Neural cell (in vitro differentiated cells): Measurements from ENCODE around the gene RNF149. TPM values are rescaled to one million over a fixed set of nuclear protein-coding genes. Genes with fewer than 3 reads are reported as not detected.
"Not testable (repeated sequence)": the region's sequence is repeated elsewhere in the genome, so short reads cannot be mapped to it uniquely, and the experiment has no call there.

Experiments
- H2AFZ ChIP-seq: fragments of 200-600, 300-800 bp; sonication (generic), shearing (Covaris generic); 2 replicates; pipeline ENCODE4 v1.6.0; 2014; ENCODE audit warnings: low read depth, mild to moderate bottlenecking, antibody characterized with exemption, low read length, moderate library complexity
- H3F3A ChIP-seq: fragments of 200-600 bp; shearing (Covaris generic); 2 replicates; pipeline ENCODE4 v1.6.1; 2016; ENCODE audit warnings: mild to moderate bottlenecking, moderate library complexity, mixed read lengths, antibody characterized with exemption, low read length; ENCODE audit not compliant: insufficient read depth, poor library complexity, severe bottlenecking
- H3K27ac ChIP-seq: fragments of 200-600, 300-800 bp; sonication (generic), shearing (Covaris generic); 2 replicates; pipeline ENCODE4 v1.5.1; 2014; ENCODE audit warnings: mild to moderate bottlenecking, low read length, moderate library complexity
- H3K27me3 ChIP-seq: fragments of 300-800, 200-600 bp; sonication (generic), shearing (Covaris generic); 2 replicates; pipeline ENCODE4 v1.6.0; 2014; ENCODE audit warnings: mild to moderate bottlenecking, low read depth, low read length, moderate library complexity; ENCODE audit not compliant: insufficient read depth
- H3K36me3 ChIP-seq: fragments of 300-800, 200-600 bp; sonication (generic), shearing (Covaris generic); 2 replicates; pipeline ENCODE4 v1.5.1; 2014; ENCODE audit warnings: mild to moderate bottlenecking, antibody characterized with exemption, low read length, moderate library complexity; ENCODE audit not compliant: insufficient read depth
- H3K4me2 ChIP-seq: fragments of 300-800, 200-600 bp; sonication (generic), shearing (Covaris generic); 2 replicates; pipeline ENCODE4 v1.6.0; 2014; ENCODE audit warnings: mild to moderate bottlenecking, low read length
- H3K4me3 ChIP-seq: fragments of 300-800, 200-600 bp; sonication (generic), shearing (Covaris generic); 2 replicates; pipeline ENCODE4 v1.5.1; 2014; ENCODE audit warnings: mild to moderate bottlenecking, low read length, moderate library complexity
- H3K79me2 ChIP-seq: fragments of 200-600 bp; shearing (Covaris generic); replicated peaks from 2 replicates; pipeline ENCODE4 v1.6.0; 2014; ENCODE audit warnings: mild to moderate bottlenecking, low read length, moderate library complexity; ENCODE audit not compliant: insufficient read depth
- H3K9ac ChIP-seq: fragments of 300-800, 200-600 bp; sonication (generic), shearing (Covaris generic); 2 replicates; pipeline ENCODE4 v1.6.1; 2016; ENCODE audit warnings: mild to moderate bottlenecking, low read length, mixed read lengths
- H3K9me2 ChIP-seq: fragments of 200-600 bp; shearing (Covaris generic); 2 replicates; pipeline ENCODE4 v1.6.1; 2016; ENCODE audit warnings: mild to moderate bottlenecking, low read length, mixed read lengths; ENCODE audit not compliant: insufficient read depth
- H3K9me3 ChIP-seq: fragments of 200-600, 300-800 bp; sonication (generic), shearing (Covaris generic); 2 replicates; pipeline ENCODE4 v1.6.1; 2016; ENCODE audit warnings: mild to moderate bottlenecking, mixed run types, low read length, moderate library complexity, mixed read lengths
- H4K20me1 ChIP-seq: fragments of 200-600 bp; shearing (Covaris generic); 2 replicates; pipeline ENCODE4 v1.6.1; 2016; ENCODE audit warnings: mild to moderate bottlenecking, mixed run types; ENCODE audit not compliant: insufficient read depth
- CTCF ChIP-seq: fragments of 450-650 bp; IDR thresholded peaks from 2 replicates; pipeline ENCODE4 v1.5.1; 2014; ENCODE audit warnings: antibody characterized with exemption, mild to moderate bottlenecking, moderate library complexity; ENCODE audit not compliant: poor library complexity, severe bottlenecking
- EP300 ChIP-seq: fragments of 450-650 bp; conservative IDR thresholded peaks from 2 replicates; pipeline ENCODE4 v1.6.1; 2014; ENCODE audit warnings: antibody characterized with exemption, mild to moderate bottlenecking, moderate library complexity; ENCODE audit not compliant: poor library complexity, severe bottlenecking
- EZH2 ChIP-seq: fragments of 200-600, 300-800 bp; shearing (Covaris generic), sonication (generic); IDR thresholded peaks from 2 replicates; pipeline ENCODE4 v1.6.1; 2014; ENCODE audit warnings: antibody characterized with exemption, low read length, borderline replicate concordance, mild to moderate bottlenecking; ENCODE audit not compliant: insufficient read depth, poor library complexity, severe bottlenecking
- MXI1 ChIP-seq: fragments of 450-650 bp; conservative IDR thresholded peaks from 2 replicates; pipeline ENCODE4 v1.6.1; 2014; ENCODE audit warnings: antibody characterized with exemption, mild to moderate bottlenecking; ENCODE audit not compliant: poor library complexity, severe bottlenecking
- POLR2AphosphoS5 ChIP-seq: IDR thresholded peaks from 2 replicates; pipeline ENCODE4 v1.6.1; 2012
- RAD21 ChIP-seq: fragments of 450-650 bp; conservative IDR thresholded peaks from 2 replicates; pipeline ENCODE4 v1.6.1; 2014; ENCODE audit warnings: antibody characterized with exemption, mild to moderate bottlenecking, moderate library complexity
- SMC3 ChIP-seq: fragments of 450-650 bp; conservative IDR thresholded peaks from 2 replicates; pipeline ENCODE4 v1.6.1; 2014; ENCODE audit warnings: antibody characterized with exemption, mild to moderate bottlenecking, moderate library complexity; ENCODE audit not compliant: poor library complexity
- TAF1 ChIP-seq: IDR thresholded peaks from 2 replicates; pipeline ENCODE4 v1.6.1; 2012; ENCODE audit warnings: low read depth
- polyA plus RNA-seq: library from polyadenylated mRNA; depleted of rRNA; stranded (reverse); fragments of >200 nt; gene quantifications from 2 replicates; pipeline ENCODE4 v1.2.3, GENCODE V29; 2014
- TF ChIP-seq, protein P1 (sequence below): IDR thresholded peaks from 2 replicates; pipeline ENCODE4 v1.6.1; 2012; ENCODE audit warnings: borderline replicate concordance

Gene RNF149
- polyA plus RNA-seq, 1 donor from 2014 or later = 39.7 TPM

GRCh38 chr2:101248756-101249155, 59.7 kb downstream of the RNF149 start:
- not testable (repeated sequence) for H3K9me2 ChIP-seq, H3K27ac ChIP-seq, H2AFZ ChIP-seq, H3K79me2 ChIP-seq, H3K4me2 ChIP-seq, H3K9me3 ChIP-seq, H3K27me3 ChIP-seq, H3F3A ChIP-seq, H3K4me3 ChIP-seq, H3K36me3 ChIP-seq, H3K9ac ChIP-seq, H4K20me1 ChIP-seq

GRCh38 chr2:101245468-101245867, 63.0 kb downstream of the RNF149 start:
- not testable (repeated sequence) for H3K4me3 ChIP-seq, H4K20me1 ChIP-seq, H3K9ac ChIP-seq, H3K27ac ChIP-seq, H3K36me3 ChIP-seq, H3K4me2 ChIP-seq, H3F3A ChIP-seq, H3K9me3 ChIP-seq, H2AFZ ChIP-seq, H3K27me3 ChIP-seq, H3K79me2 ChIP-seq, H3K9me2 ChIP-seq

DNA sequence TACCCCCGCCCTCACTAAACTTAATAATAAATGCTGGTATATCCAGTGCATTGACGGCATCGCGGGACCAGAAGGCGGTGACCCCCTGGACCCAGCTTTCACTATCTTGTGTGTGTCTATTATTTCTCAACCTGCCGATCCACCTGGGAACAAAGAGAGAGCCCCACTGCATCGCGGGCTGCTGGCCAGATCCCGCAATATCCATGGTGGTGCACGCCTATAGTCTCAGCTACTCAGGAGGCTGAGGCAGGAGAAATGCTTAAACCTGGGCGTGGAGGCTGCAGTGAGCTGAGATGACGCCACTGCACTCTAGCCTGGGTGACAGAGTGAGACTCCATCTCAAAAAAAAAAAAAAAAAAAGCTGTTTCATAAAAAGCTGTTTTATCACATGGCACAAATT, 63.6 kb downstream of the RNF149 start:
- H4K20me1 ChIP-seq, H3K27me3 ChIP-seq, H3K9ac ChIP-seq, H3K9me2 ChIP-seq, H3K36me3 ChIP-seq, H3K9me3 ChIP-seq, H2AFZ ChIP-seq, H3K4me3 ChIP-seq, H3K27ac ChIP-seq, H3K79me2 ChIP-seq, H3F3A ChIP-seq, H3K4me2 ChIP-seq: not testable (repeated sequence)

DNA sequence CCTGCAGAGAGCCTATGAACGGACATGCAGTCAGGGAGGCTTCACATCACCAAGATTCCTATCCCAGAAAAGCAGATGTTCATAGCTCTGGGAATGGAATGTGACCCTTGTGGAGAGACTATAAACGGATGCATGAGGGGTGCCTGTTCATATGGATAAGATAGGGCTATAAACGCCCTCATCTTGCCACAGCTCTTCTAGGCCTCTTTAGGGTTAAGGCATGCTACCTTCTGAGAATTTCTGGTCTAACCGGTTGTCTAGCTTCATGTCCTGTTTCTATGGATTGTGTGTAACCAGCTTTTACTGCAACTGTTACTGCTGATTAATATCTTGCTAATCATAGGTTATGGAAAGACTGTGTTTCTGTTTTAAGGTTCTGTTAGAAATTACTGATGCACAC, 64.1 kb downstream of the RNF149 start:
- H3K79me2 ChIP-seq, H3K36me3 ChIP-seq, H3K9me3 ChIP-seq, H2AFZ ChIP-seq, H4K20me1 ChIP-seq, H3K9ac ChIP-seq, H3K4me3 ChIP-seq, H3K9me2 ChIP-seq, H3K27me3 ChIP-seq, H3K4me2 ChIP-seq, H3F3A ChIP-seq, H3K27ac ChIP-seq: not testable (repeated sequence)

DNA sequence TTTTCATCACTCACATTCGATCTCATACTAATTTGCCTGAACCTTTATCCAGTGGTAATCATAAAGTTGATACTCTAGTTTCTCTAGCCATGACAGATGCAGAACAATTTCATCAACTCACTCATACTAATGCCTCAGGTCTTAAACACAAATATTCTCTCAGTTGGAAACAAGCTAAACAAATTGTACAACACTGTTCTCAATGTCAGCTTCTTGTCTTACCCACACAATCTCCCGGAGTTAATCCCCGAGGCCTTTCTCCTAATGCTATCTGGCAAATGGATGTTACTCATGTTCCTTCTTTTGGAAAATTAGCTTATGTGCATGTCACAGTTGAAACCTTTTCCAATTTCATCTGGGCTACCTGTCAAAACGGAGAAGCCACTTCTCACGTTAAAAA, 67.3 kb downstream of the RNF149 start:
- Histone ChIP-seq H3K79me2 (no peaks in the 10 kb centered on the region), H2AFZ (no peak overlapping the region)
- no peak for TF ChIP-seq RAD21
- no peak for TF ChIP-seq SMC3
- no peak for TF ChIP-seq EZH2
- no peak for TF ChIP-seq EP300
- TF ChIP-seq POLR2AphosphoS5 = no peak
- TF ChIP-seq CTCF = no peak
- TF ChIP-seq MXI1 = no peak
- no peak for TF ChIP-seq TAF1
- TF ChIP-seq, protein P1, sequence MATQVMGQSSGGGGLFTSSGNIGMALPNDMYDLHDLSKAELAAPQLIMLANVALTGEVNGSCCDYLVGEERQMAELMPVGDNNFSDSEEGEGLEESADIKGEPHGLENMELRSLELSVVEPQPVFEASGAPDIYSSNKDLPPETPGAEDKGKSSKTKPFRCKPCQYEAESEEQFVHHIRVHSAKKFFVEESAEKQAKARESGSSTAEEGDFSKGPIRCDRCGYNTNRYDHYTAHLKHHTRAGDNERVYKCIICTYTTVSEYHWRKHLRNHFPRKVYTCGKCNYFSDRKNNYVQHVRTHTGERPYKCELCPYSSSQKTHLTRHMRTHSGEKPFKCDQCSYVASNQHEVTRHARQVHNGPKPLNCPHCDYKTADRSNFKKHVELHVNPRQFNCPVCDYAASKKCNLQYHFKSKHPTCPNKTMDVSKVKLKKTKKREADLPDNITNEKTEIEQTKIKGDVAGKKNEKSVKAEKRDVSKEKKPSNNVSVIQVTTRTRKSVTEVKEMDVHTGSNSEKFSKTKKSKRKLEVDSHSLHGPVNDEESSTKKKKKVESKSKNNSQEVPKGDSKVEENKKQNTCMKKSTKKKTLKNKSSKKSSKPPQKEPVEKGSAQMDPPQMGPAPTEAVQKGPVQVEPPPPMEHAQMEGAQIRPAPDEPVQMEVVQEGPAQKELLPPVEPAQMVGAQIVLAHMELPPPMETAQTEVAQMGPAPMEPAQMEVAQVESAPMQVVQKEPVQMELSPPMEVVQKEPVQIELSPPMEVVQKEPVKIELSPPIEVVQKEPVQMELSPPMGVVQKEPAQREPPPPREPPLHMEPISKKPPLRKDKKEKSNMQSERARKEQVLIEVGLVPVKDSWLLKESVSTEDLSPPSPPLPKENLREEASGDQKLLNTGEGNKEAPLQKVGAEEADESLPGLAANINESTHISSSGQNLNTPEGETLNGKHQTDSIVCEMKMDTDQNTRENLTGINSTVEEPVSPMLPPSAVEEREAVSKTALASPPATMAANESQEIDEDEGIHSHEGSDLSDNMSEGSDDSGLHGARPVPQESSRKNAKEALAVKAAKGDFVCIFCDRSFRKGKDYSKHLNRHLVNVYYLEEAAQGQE = no peak

More for the DNA sequence above, 67.3 kb downstream of the RNF149 start:
- no peak overlapping the region for H3K4me2 ChIP-seq
- no peaks in the 10 kb centered on the region for H4K20me1 ChIP-seq
- no peak overlapping the region for H3K9ac ChIP-seq
- H3K27me3 ChIP-seq = no peaks in the 10 kb centered on the region
- no peaks in the 10 kb centered on the region for H3K9me3 ChIP-seq
- no peaks in the 10 kb centered on the region for H3F3A ChIP-seq
- H3K9me2 ChIP-seq = no peaks in the 10 kb centered on the region
- no peaks in the 10 kb centered on the region for H3K36me3 ChIP-seq
- no peak overlapping the region for H3K4me3 ChIP-seq
- no peak overlapping the region for H3K27ac ChIP-seq
